CD4-positive, alpha-beta T cell treated with Interleukin-6 for 4 hours (primary cell): ENCODE results near the gene MRPL53.
"Not testable (repeated sequence)": the region's sequence is repeated elsewhere in the genome, so short reads cannot be mapped to it uniquely, and the experiment has no call there.

ENCODE experiments used
- DNase-seq: peaks from one replicate; pipeline ENCODE4 v3.0.0-alpha.2; 2020; ENCODE audit warnings: mixed read lengths

Gene MRPL53

DNA sequence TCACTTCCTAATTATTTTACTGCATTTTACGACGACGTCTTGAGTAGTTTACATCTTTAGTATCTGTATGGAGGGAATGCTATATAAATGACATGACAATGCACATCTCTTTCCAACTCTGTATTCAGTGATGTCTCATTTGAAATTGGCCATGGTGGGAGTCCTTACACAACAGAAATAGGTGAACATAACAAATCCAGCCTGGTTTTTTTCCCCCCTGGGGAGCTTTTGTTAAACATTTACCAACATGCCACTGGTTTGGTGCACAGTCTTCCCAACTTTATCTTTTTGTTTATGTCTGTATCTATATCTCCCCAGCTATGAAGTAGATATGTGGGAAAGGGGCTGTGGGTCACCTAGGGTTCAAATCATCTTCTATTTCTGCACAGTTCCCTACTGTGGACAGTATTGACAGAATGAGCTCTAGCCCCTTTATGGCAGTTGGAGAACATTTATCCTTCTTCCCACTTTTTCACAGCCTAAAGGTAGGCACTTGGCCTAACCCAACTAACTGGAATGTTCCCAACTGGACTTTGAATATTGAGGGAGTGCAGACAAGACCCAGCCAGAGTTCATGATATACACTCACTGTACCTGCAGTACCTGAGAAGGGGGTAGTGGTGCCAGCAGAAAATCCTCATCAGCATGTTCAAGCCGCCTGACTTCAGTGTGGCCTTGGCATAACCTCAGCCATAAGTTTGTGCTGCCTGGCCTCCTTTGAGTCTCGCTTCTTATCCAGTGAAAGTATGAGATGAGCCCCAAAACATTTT, 25.1 kb downstream of the MRPL53 start:
- DNase-seq, result no peak

GRCh38 chr2:74444498-74445318, 27.8 kb downstream of the MRPL53 start:
- DNase-seq, result no peak

DNA sequence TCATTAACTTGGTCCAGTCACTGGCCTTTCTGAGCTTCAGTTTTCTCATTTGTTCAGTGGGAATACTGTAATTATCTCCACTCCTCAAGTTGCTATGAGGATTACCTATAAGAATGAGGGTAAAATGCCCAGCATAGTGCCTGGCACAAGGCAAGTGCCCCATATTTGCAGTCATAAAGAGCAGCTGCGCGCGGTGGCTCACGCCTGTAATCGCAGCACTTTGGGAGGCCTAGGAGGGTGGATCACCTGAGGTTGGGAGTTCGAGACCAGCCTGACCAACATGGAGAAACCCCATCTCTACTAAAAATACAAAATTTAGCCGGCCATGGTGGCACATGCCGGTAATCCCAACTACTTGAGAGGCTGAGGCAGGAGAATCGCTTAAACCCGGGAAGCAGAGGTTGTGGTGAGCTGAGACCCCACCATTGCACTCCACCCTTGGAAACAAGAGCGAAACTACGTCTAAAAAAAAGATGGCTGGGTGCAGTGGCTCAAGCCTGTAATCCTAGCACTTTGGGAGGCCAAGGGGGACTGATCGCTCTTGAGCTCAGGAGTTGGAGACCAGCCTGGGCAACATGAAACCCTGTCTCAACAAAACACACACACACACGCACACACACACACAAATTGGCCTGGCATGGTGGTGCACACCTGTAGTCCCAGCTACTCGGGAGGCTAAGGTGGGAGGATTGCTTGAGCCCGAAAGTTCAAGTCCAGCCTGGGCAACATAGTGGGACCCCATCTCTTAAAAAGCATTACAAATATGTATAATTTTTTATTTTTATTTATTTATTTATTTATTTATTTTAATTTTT, 29.8 kb downstream of the MRPL53 start:
- not testable (repeated sequence) for DNase-seq

DNA sequence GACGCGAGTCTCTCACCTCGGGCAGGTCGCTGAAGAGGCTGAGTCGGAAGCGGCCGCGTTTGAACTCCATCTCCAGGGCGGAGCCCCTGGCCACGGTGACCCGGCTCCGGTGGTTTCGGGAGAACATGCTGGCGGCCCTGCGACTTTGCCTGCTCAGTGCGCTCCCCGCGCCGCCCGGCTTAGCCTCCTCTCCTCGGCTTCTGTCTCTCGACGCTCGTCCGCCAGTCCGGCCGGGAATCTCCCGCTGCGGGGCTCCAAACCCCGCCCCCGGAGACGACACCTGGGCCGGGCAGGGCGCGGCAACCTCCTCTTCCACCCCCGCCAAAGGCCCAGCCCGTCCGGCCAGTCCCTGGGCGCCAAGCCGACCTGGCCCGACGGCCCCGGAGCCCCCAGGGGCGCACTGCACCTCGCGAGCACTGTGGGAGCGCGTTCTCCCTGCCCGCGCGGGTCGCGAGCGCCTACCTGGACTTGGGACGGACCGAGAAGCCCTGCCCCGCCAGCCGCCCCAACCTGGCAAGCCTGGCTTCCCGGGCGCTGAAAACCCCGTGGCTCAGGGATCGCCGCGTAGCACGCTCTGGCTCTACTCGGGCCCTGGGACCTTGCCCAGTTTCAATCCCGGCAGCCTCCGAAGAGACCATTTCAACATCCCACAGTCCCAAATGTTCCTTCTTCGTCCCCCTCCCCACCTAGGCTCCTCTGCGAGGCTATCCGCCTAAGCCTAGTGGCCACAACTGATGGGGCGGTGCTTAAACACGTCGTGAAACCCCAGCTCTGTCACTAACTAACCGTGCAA, 30.6 kb downstream of the MRPL53 start, which contains the start of gene RTKN:
RTKN (minus strand) TSS at position 248 of the 793 bp plus-strand sequence; CDS start at position 127, 121 bp downstream.
- peak; percentile 28 for DNase-seq

DNA sequence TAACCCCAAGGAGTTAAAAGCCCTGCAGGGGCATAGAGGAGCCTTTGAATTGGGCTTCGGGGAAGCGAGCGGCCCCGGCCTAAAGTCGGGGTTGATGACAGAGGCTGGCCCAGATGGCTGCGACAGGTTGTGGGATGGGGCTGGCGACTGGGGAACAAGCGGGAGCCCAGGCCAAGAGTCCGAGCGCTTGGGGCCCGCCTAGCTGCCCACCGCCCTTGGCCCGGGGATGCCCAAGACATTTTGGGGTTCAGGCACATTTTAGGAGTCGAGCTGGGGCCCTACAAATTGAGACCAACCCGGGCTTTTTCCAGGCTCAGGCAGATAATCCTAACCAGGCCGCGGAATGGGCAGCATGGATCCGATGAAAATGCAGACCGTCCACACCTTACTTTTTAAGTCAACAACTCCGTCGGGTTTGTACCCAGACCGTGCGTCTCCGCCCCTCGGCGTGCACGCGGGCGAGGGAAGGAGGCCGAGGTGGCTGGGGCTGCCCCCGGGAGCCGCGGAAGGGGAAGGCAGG, 31.2 kb downstream of the MRPL53 start:
- no peak for DNase-seq

DNA sequence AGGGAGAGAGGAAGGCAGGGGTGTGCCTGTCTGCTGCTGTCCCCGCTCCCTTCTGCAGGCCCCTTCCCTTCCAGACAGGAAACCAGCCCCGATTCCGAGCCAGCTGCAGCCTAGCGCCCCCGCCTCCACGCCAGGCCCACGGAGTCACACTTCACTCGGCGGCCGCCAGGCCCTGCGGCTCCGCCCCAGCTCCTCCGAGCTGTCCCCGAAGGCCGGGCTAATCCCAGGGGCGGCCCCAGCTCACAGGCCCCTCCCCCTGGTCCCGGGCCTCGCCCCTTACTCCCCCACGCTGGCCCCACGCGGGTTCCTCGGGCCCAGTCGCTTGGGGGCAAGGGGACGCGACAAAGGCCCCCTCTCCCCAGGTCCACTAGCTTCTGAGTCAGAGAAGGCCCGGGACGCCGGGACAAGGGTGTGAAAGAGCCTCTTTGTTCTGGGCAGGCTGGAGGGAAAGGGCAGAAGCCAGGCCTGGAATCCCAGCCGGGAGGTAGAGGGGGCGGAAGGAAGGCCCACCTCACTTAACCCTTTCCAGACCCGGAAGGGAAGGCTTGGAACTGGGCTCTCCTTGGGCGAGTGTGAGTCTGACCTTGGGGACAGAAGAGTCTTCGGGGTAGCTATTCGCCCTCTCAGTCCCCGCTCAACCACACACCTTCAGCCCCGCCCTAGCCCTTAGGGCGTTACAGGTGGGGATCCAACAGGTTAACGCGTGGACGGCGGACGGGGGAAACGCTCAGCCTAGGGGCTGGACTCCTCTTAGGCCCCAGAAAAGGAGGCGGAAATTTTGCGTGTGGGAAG, 31.9 kb downstream of the MRPL53 start:
- peak; percentile 54 for DNase-seq

GRCh38 chr2:74439803-74440377, 32.6 kb downstream of the MRPL53 start:
- no peak for DNase-seq

DNA sequence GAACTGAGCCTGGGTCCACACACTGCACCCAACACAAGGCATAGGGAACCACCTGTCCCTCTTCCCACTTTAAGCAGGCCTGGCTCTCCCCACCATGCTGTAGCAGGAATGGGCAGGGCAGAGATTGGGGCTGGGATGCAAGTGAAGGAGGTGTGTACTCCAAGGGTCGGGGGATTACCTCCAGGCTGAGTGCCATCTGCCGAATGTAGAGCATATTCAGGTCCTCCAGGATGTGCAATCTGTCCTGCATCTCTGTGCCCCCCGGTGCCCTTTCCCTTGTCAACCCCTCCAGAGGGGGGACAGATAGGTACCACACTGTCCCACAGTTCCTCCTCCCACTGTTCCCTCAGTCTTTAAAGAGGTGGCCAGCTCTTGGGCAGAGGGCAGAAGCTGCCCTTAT, 33.1 kb downstream of the MRPL53 start:
- DNase-seq, result no peak

- no peak for DNase-seq
Observed at GRCh38 chr2:74438248-74438647, 34.2 kb downstream of the MRPL53 start.

GRCh38 chr2:74436848-74437695, 35.4 kb downstream of the MRPL53 start:
- no peak for DNase-seq

GRCh38 chr2:74436111-74436805, 36.2 kb downstream of the MRPL53 start:
- no peak for DNase-seq

GRCh38 chr2:74430502-74430901, 42.0 kb downstream of the MRPL53 start:
- no peak for DNase-seq

DNA sequence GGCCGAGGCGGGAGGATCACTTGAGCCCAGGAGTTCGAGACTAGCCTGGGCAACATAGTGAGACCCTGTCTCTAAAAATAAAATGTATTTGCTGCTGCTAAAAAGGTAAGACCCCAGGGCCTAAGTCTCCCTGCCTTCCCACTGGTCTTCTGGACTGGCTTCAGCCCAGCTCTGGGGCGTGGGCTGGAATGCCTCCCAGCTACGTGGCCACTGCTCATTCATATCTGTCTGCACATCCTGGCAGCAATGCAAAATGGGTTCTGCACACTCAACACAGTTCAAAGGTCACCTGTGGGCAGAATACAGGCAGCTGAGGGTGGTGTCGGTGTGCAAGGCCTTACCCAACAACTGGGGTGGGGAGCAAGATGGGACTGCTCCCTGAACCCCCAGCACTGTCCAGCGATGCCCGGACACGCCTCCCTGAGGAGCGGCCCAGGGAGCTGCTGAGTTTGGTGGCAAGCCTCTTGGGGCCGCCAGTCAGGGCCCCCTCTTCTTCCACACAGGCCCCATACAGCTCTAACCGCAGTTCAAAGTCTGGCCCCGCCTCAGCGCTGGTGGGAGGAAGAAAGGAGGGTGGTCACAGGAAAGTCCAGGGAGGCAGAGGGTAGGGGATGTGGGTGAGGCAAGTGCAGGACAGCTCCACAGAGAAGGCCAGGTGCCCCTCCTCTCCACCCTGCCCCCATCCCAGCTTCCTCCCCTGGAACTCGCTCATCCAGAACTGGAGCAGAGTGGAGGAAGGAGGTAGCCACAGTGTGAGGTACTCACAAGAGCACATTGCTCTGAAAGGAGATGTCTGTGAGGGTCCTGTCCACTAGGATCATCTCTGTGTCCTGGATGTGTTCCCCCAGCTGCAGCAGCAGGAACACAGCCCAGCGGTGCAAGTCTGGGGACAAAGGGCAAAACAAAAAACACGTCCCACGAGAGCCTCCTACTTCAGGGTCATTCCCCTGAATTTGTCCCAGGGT, 42.7 kb downstream of the MRPL53 start:
- DNase-seq, result no peak

DNA sequence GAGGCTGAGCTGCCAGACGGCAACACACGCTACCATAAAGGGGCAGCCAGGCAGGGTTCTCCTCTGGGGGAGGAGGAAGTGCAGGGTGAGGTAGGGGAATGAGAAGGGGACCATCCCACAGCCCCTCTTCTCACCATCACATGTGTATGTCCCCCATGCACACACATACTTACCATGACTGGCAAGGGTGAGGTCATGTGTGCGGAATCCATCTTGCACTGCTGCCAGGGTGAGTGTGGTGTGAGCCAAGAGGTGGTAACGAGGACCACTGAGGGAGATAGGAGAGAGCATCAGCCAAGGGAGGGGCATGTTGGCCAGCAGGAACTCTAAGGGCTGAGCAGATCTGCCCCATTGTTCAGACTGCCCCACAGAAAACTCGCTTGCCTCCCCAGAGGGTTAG, 43.8 kb downstream of the MRPL53 start:
- DNase-seq, result no peak

DNA sequence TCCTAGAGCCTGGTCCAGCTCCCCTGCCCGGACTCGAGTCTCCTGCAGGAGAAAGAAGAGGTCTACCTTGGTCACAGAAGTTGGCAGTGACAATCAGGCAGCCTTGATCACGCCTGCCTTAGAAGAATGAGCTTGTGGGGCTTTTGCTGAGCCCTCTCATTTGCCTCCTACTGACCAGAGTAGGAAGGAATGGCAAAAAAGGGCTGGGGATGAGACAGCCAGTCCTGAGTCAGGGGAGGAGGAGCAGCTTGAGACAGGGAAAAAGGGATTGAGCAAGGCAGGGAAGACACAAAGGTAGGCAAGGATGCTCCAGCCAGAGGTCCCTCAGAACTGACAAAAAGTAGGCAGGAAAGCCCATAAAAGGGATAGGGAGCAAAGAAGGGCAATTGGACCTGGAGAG, 44.9 kb downstream of the MRPL53 start:
- no peak for DNase-seq

DNA sequence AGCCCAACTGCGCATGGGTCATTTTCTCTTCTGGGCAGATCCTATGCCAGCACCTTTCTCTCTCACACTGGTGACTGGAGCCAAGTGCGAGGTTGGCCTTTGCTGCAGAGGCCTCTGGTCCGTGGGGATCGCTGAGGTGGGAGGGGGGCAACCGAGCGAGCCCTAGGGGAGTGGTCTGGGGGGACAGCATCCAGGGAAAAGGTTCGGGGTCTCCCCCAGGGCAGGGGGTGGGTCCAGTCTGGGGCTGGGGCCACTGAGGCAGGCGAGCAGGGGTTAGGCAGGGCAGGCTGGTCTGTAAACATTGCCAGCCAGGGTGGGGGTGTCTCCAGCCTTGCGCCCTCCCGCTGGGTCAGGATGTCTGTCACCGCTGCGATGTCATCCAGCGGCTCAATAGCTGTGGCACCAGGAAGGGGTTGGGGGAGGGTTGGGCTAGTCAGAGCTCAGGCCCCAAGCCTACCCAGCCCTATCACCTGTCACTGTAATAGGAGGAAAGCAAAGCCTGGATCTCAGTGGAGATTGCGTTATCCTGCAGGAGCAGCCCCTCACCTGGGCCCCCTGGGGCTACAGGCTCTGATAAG, 46.2 kb downstream of the MRPL53 start:
- DNase-seq, result no peak

GRCh38 chr2:74425523-74425922, 47.0 kb downstream of the MRPL53 start:
- DNase-seq, result no peak

- DNase-seq, result no peak
Observed at GRCh38 chr2:74424995-74425406, 47.5 kb downstream of the MRPL53 start.
